Memory B cell (primary cell): ENCODE measurements around the gene SLC38A2.
"Not testable (repeated sequence)": the region's sequence is repeated elsewhere in the genome, so short reads cannot be mapped to it uniquely, and the experiment has no call there.

Experiments used
- ATAC-seq: fragments of 150-1000 bp; cut with Tn5 transposase; 2 replicates; pipeline ENCODE4 v1.10.0; 2021; ENCODE audit warnings: low read depth, mild to moderate bottlenecking, moderate library complexity
- DNase-seq, 2 donors: peaks; one replicate each; pipeline ENCODE4 v3.0.0; 2022; ENCODE audit warnings: low spot score in 2 of 2
- H3K27ac Mint-ChIP-seq: one replicate; pipeline ENCODE4 v1.8.0; 2022; ENCODE audit warnings: mild to moderate bottlenecking, moderate library complexity, mixed read lengths
- H3K27me3 Mint-ChIP-seq: one replicate; pipeline ENCODE4 v1.8.0; 2022; ENCODE audit warnings: mixed read lengths
- H3K36me3 Mint-ChIP-seq: one replicate; pipeline ENCODE4 v1.8.0; 2022; ENCODE audit warnings: mild to moderate bottlenecking, mixed read lengths
- H3K4me1 Mint-ChIP-seq: one replicate; pipeline ENCODE4 v1.8.0; 2022; ENCODE audit warnings: mixed read lengths
- H3K4me3 Mint-ChIP-seq: one replicate; pipeline ENCODE4 v1.8.0; 2022; ENCODE audit warnings: mild to moderate bottlenecking, moderate library complexity, mixed read lengths
- H3K9me3 Mint-ChIP-seq: one replicate; pipeline ENCODE4 v1.8.0; 2022; ENCODE audit warnings: mixed read lengths

SLC38A2 gene

DNA sequence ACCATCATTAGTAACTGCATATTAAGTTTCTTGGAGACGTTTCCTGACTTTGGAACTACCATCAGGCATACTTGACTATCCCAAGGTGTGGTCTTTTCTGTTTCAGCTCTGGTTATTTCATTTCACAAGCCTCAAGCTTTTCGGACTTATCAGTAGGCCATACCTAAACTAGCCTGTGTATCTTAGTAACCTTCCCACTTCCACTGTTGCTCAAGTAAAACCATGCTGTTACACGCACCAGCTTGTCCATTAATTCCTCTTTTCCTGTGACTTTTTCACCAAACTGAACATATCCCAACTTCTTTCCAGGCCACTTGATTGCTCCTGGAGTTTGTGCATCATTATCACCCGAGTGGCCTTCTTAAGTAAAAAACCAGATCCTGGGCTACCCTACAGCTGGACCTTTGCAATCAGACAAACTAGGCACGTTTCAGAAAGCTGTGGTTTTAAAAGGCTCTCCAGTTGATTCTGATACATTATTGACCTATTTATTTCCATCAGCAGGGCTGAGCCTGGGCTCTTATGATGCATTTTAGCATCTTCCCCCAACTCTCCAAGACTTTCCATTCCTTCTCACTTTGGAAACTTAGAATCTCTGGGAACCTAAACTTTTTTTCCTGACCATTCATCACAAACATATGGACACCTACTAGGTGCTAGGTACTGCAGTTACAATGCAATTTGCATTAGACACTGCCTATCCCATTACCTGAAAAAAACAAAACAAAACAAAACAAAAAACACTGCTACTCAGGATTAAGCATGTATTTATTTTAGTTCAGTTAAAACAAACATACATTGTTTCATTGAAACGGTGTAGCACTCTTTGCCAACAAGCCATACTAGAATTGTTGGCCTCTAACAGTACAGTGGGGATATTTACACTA lies 14.9 kb downstream of the SLC38A2 start:
- Mint-ChIP-seq H3K27ac (no peak overlapping the region), H3K4me1 (peaks cover 27% of the 10 kb centered on the region), H3K4me3 (no peak overlapping the region), H3K9me3 (no peaks in the 10 kb centered on the region), H3K36me3 (peaks cover 31% of the 10 kb centered on the region), H3K27me3 (no peaks in the 10 kb centered on the region)
- DNase-seq (no peak), ATAC-seq (no peak)

- Mint-ChIP-seq H3K36me3 (peaks cover 26% of the 10 kb centered on the region), H3K4me1 (peaks cover 21% of the 10 kb centered on the region), H3K9me3 (no peaks in the 10 kb centered on the region), H3K4me3 (no peak overlapping the region), H3K27ac (no peak overlapping the region), H3K27me3 (no peaks in the 10 kb centered on the region)
- ATAC-seq = no peak
- DNase-seq = no peak
These were observed 15.7 kb downstream of the SLC38A2 start for GRCh38 chr12:46356655-46357437.

DNA sequence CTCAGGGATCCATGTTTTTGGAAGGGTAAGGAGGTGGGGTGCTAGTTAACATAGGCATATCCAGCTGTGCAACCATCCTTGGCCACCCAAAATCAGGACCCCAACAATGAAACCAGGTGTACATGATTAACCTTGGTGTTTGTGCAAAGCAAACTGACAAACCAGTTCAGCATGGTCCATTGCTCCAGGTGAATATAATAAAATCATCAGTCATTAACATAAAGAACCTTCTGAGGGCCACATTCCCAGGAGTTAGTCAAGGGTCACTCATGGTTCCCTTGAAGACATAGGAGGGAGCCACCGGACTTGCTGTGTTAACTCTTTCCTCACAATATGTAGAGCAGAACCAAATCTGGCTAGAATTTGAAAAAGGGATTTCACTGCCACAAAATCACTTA lies 17.8 kb downstream of the SLC38A2 start:
- no peak for ATAC-seq
- Mint-ChIP-seq H3K27me3 (no peaks in the 10 kb centered on the region), H3K4me3 (no peak overlapping the region), H3K9me3 (peaks cover 2% of the 10 kb centered on the region), H3K27ac (no peak overlapping the region), H3K4me1 (peaks cover 11% of the 10 kb centered on the region), H3K36me3 (peaks cover 15% of the 10 kb centered on the region)
- DNase-seq = no peak

DNA sequence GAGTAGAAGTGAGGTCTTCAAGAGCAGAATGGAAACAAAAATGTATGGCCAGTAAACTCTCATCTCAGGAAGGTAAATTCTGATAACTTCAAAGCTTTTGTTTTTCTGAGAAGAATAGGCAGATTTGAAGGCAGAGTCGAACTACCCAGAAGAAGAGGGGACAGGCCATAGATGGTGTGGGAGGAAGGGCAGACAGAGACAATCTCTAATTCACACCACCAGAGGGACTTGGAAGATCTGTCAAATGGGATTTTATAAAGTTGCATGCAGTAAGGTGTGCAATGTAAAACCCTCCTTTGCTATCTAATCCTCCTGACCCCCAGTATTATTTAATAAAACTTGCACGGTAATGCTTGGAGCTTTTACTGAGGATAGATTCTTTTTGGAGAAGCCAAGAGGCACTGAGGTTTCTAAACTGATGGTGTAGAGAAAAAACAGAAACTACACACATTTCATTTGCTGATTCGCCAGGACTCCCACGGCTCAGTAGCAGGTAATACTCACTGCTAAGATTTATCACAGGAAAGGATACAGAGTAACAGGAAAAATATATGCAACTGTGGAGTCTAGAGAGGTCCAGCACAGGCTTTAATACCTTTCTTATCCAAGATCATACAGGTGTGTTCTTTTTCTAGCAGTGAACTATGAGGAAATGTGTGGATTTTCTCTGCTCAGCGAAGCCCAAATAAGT lies 18.3 kb downstream of the SLC38A2 start:
- DNase-seq (no peak), ATAC-seq (peak; percentile 32)
- Mint-ChIP-seq H3K27ac (no peak overlapping the region), H3K36me3 (peaks cover 10% of the 10 kb centered on the region), H3K4me1 (peaks cover 11% of the 10 kb centered on the region), H3K9me3 (peaks cover 2% of the 10 kb centered on the region), H3K4me3 (no peak overlapping the region), H3K27me3 (no peaks in the 10 kb centered on the region)

GRCh38 chr12:46351886-46352650 lies 20.5 kb downstream of the SLC38A2 start:
- peaks cover 4% of the 10 kb centered on the region for H3K9me3 Mint-ChIP-seq
- H3K27me3 Mint-ChIP-seq = no peaks in the 10 kb centered on the region
- H3K4me1 Mint-ChIP-seq = peaks cover 7% of the 10 kb centered on the region
- H3K36me3 Mint-ChIP-seq = peaks cover 2% of the 10 kb centered on the region
- no peak overlapping the region for H3K27ac Mint-ChIP-seq
- ATAC-seq (no peak), DNase-seq (no peak)
- H3K4me3 Mint-ChIP-seq = no peak overlapping the region

GRCh38 chr12:46351138-46351537 lies 21.4 kb downstream of the SLC38A2 start:
- H3K4me1 Mint-ChIP-seq = peaks cover 7% of the 10 kb centered on the region
- peaks cover 4% of the 10 kb centered on the region for H3K9me3 Mint-ChIP-seq
- no peaks in the 10 kb centered on the region for H3K27me3 Mint-ChIP-seq
- peaks cover 2% of the 10 kb centered on the region for H3K36me3 Mint-ChIP-seq
- no peak overlapping the region for H3K27ac Mint-ChIP-seq
- no peak overlapping the region for H3K4me3 Mint-ChIP-seq
- DNase-seq = no peak
- ATAC-seq = no peak

- Mint-ChIP-seq H3K9me3 (peaks cover 4% of the 10 kb centered on the region), H3K27ac (no peak overlapping the region), H3K27me3 (no peaks in the 10 kb centered on the region), H3K4me3 (no peak overlapping the region), H3K4me1 (peaks cover 3% of the 10 kb centered on the region), H3K36me3 (peaks cover 2% of the 10 kb centered on the region)
- DNase-seq = no peak
- ATAC-seq = no peak
These were observed 23.3 kb downstream of the SLC38A2 start for GRCh38 chr12:46349253-46349652.

DNA sequence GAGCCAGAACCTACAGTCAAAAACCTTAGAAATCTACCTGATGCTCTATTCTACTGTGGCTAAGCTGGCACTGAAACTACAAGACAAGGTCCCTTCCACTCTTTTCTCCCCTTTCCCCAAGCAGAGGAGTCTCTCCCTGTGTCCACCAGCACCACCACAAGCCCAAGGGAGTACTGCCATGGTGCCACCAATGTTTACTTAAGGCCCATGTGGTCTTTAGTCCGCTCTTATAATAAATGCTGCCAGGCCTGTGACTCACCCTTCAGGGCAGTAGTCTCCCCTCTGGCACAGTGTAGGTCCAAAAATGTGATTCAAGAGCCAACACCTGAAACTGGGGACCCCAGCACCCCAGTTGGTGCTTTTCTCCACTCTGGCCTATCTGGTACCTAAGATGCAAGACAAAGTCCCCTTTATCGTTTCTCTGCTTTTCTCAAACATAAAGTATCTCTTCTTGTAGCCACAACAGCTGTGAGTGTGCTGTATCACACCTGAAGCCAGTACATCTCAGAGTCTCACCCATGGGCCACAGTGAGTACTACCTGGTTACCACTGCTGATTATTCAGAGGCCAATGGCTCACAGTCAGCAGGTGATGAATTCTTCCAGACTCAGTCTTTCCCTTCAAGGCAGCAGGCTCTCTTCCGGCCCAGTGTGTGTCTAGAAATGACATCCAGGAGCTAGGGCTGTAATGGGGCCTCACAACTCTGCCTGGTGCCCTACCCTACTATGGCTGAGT lies 29.3 kb downstream of the SLC38A2 start:
- Mint-ChIP-seq H3K27me3 (peaks cover 2% of the 10 kb centered on the region), H3K27ac (no peak overlapping the region), H3K36me3 (no peaks in the 10 kb centered on the region), H3K9me3 (no peaks in the 10 kb centered on the region), H3K4me1 (peaks cover 2% of the 10 kb centered on the region), H3K4me3 (no peak overlapping the region)
- DNase-seq (no peak), ATAC-seq (no peak)

DNA sequence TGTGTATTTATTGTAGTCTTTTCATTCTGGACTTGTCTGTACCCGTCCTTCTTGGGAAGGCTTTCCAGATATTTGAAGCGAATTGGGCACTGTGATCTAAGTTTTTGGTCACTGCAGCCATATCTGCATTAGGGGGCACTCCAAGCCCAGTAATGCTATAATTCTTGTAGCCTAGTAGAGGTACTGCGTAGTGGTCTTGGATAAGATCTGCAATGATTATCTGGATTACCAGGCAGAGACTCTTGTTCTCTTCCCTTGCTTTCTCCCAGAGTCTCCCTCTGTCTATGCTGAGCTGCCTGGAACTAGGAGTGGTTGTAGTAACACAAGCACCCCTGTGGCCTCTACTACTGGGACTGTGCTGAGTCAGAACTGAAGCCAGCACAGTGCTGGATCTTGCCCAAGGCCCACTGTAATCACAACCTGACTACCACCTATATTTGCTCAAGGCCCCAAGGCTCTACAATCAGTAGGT lies 30.0 kb downstream of the SLC38A2 start:
- Mint-ChIP-seq H3K27me3 (peaks cover 2% of the 10 kb centered on the region), H3K9me3 (no peaks in the 10 kb centered on the region), H3K4me1 (peaks cover 2% of the 10 kb centered on the region), H3K27ac (no peak overlapping the region), H3K4me3 (no peak overlapping the region), H3K36me3 (no peaks in the 10 kb centered on the region)
- DNase-seq = peak; percentile 31 to 39
- ATAC-seq = peak; percentile 60

DNA sequence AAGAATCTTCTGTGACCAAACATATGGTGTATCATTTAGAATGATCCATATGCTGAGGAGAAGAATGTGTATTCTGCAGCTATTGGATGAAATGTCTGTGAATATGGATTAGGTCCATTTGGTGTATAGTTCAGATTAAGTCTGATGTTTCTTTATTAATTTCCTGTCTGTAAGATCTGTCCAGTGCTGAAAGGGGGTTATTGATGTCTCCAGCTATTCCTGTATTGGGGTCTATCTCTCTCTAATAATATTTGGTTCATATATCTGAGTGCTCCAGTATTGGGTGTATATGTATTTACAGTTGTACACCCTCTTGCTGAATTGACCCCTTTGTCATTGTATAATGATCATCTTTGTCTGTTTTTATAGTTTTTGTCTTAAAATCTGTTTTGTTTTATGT lies 33.5 kb downstream of the SLC38A2 start:
- Mint-ChIP-seq H3K27me3 (peaks cover 2% of the 10 kb centered on the region), H3K4me3 (no peak overlapping the region), H3K27ac (no peak overlapping the region), H3K36me3 (no peaks in the 10 kb centered on the region), H3K9me3 (peaks cover 5% of the 10 kb centered on the region), H3K4me1 (peaks cover 2% of the 10 kb centered on the region)
- DNase-seq (no peak), ATAC-seq (no peak)

- DNase-seq (no peak), ATAC-seq (no peak)
- Mint-ChIP-seq H3K4me3 (no peak overlapping the region), H3K27ac (no peak overlapping the region), H3K9me3 (peaks cover 18% of the 10 kb centered on the region), H3K27me3 (no peaks in the 10 kb centered on the region), H3K4me1 (no peaks in the 10 kb centered on the region), H3K36me3 (peaks cover 4% of the 10 kb centered on the region)
These were observed 40.3 kb downstream of the SLC38A2 start for GRCh38 chr12:46332260-46332659.

GRCh38 chr12:46325075-46325474 lies 47.5 kb downstream of the SLC38A2 start:
- H3K36me3 Mint-ChIP-seq, H3K27me3 Mint-ChIP-seq, ATAC-seq, H3K27ac Mint-ChIP-seq, H3K4me3 Mint-ChIP-seq, H3K4me1 Mint-ChIP-seq, DNase-seq: not testable (repeated sequence)
- peaks cover 12% of the 10 kb centered on the region for H3K9me3 Mint-ChIP-seq

DNA sequence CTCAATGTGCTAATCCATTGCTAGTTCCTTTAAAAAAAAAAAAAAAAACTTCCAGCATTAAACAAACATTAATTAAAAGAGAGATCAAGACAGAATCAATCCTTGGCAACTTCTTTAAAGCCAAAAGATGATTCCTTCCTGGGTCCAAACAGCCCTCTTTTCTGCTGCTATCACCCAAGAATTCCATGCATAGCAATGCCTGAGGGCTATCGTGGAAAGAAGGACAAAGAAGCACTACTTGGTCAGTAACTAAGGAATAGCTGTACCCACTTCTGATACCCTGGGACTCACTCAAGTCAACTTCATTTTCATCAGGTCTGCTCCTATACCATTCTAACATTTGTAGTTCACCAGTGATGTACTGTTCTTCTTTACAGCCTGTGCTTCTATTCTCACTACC lies 51.8 kb downstream of the SLC38A2 start:
- Mint-ChIP-seq H3K36me3 (peaks cover 4% of the 10 kb centered on the region), H3K9me3 (peaks cover 4% of the 10 kb centered on the region), H3K27ac (no peak overlapping the region), H3K4me1 (no peaks in the 10 kb centered on the region), H3K4me3 (no peak overlapping the region), H3K27me3 (no peaks in the 10 kb centered on the region)
- no peak for DNase-seq
- no peak for ATAC-seq
